Naive thymus-derived CD8-positive, alpha-beta T cell (primary cell): Measurements from ENCODE around the gene PKD1. TPM values are rescaled to one million over a fixed set of nuclear protein-coding genes. Genes with fewer than 3 reads are reported as not detected.
A peak's percentile ranks its signal among the peaks of the same experiment; 100 is the strongest.

Source experiments
- ATAC-seq, 2 donors: fragments of 150-1000 bp; cut with Tn5 transposase in 1 of 2; sonication (Bioruptor Pico), chemical (Tn5 transposase) in 1 of 2; 1 replicate in 1 of 2; 2 replicates in 1 of 2; pipeline ENCODE4 v1.10.0; 2021; ENCODE audit warnings: mild to moderate bottlenecking in 2 of 2, moderate library complexity in 2 of 2
- POLR2A ChIA-PET: fragments of 350-600 bp; sonication (Branson Sonifier 250); formaldehyde crosslinking; loops from one replicate; lab custom pipeline; 2021; ENCODE audit warnings: antibody characterized with exemption; lab: Charles Lee
- DNase-seq, 10 donors: peaks; one replicate each; pipeline versions ENCODE4 v3.0.0 to v3.0.0-alpha.2; 2020 to 2022
- H3K27ac Mint-ChIP-seq, 10 donors: one replicate each; pipeline ENCODE4 v1.8.0; 2020 to 2022; ENCODE audit warnings: mild to moderate bottlenecking in 10 of 10, mixed read lengths in 10 of 10, moderate library complexity in 4 of 10, inconsistent platforms in 1 of 10
- H3K27me3 Mint-ChIP-seq, 5 donors: one replicate each; pipeline ENCODE4 v1.8.0; 2021 to 2022; ENCODE audit warnings: mixed read lengths in 5 of 5
- H3K36me3 Mint-ChIP-seq, 3 donors: one replicate each; pipeline ENCODE4 v1.8.0; 2020 to 2022; ENCODE audit warnings: mixed read lengths in 3 of 3, mild to moderate bottlenecking in 2 of 3, inconsistent platforms in 1 of 3
- H3K4me1 Mint-ChIP-seq, 4 donors: one replicate each; pipeline ENCODE4 v1.8.0; 2021 to 2022; ENCODE audit warnings: mixed read lengths in 4 of 4
- H3K4me3 Mint-ChIP-seq, 10 donors: one replicate each; pipeline ENCODE4 v1.8.0; 2020 to 2022; ENCODE audit warnings: mild to moderate bottlenecking in 10 of 10, mixed read lengths in 10 of 10, moderate library complexity in 6 of 10, inconsistent platforms in 1 of 10
- H3K9me3 Mint-ChIP-seq, 9 donors: one replicate each; pipeline ENCODE4 v1.8.0; 2020 to 2022; ENCODE audit warnings: mixed read lengths in 9 of 9, mild to moderate bottlenecking in 3 of 9, inconsistent platforms in 1 of 9, moderate library complexity in 1 of 9
- polyA plus RNA-seq, 3 donors: library from polyadenylated mRNA; unstranded; fragments of 300-500 nt; fragmentation: Illumina TruSeq; gene quantifications; one replicate each; pipeline ENCODE4 v1.2.3, GENCODE V29; 2021
- total RNA-seq, 8 experiments: library from RNA in 2 of 8; stranded (reverse) in 2 of 8; gene quantifications; one replicate each; pipeline ENCODE4 v1.2.3 and lab custom pipeline; 2021 to 2026

PKD1 gene
- total and polyA plus RNA-seq, 5 experiments from 2014 or later: 3.5 to 134 (median 9.9) TPM

DNA sequence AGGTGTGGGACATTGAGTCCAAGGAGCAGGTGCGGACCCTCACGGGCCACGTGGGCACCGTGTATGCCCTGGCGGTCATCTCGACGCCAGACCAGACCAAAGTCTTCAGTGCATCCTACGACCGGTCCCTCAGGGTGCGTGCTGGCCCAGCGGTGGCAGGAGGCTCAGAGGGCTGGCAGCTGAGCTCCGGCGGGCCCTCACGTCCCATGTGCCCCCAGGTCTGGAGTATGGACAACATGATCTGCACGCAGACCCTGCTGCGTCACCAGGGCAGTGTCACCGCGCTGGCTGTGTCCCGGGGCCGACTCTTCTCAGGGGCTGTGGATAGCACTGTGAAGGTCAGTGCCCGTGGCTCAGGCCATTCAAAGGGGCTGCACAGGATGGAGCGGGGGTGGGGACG lies 40.3 kb upstream of the PKD1 start:
- no peaks in the 10 kb centered on the region for H3K4me1 Mint-ChIP-seq
- no peaks in the 10 kb centered on the region for H3K27me3 Mint-ChIP-seq
- H3K9me3 Mint-ChIP-seq: no peaks in the 10 kb centered on the region
- H3K36me3 Mint-ChIP-seq: peaks cover 0 to 18% (median 1%) of the 10 kb centered on the region in 3 donors
- DNase-seq: no peak
- H3K27ac Mint-ChIP-seq: no peak overlapping the region
- POLR2A ChIA-PET: no interaction called here
- no peak for ATAC-seq
- H3K4me3 Mint-ChIP-seq: no peak overlapping the region

DNA sequence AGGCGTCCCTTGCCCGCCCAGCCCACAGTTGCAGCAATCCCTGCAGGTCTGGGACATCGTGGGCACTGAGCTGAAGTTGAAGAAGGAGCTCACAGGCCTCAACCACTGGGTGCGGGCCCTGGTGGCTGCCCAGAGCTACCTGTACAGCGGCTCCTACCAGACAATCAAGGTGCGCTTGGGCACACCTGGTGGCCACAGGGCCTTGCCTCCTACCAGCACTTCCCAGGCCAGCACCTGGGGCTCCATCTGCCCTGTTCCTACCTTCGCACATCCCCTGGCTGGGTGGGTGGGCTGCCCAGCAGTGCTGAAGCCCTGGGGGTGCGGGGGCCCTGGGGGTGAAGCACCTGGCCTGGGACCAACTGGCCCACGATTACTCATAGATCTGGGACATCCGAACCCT lies 39.8 kb upstream of the PKD1 start:
- Mint-ChIP-seq H3K27me3 (no peaks in the 10 kb centered on the region), H3K27ac (peak overlapping the region in 1 of 10 donors; percentile 29), H3K4me3 (no peak overlapping the region), H3K9me3 (no peaks in the 10 kb centered on the region), H3K36me3 (peaks cover 0 to 18% (median 1%) of the 10 kb centered on the region in 3 donors), H3K4me1 (no peaks in the 10 kb centered on the region)
- DNase-seq (no peak), ATAC-seq (no peak)
- POLR2A ChIA-PET: no interaction called here

DNA sequence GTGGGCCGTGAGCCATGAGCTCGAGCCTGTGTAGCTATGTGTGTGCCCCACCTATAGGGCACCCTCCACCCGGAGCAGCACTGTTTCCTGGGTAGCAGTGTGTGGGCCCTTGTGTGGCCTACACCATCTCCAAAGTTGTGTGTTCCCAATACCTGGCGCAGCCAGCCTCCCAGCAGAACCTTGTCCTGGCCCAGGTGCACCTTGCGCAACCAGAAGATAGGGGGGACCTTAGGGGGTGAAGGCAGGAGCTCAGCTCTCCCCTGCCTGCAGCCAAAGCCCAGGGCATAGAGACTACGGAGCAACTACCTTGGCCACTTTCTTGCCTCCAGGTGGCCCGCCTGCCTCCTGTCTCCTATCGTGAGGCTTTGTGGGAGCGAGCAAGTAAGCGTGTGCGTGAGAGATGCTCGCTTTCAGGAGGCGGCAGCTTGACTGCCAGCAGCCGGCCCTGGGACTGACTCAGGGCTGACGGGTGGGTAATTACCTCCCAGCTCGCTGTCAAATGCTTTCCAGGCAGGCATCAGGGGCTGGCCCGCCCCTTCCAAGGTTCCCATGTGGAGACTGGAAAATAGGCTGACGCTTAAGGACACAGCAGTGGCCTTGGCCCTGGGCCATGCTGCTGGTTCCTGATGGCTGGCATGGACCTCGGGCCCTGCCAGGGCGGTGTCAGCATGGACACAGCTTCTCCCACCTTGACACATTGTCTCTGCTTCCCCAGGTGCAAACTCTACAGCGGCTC lies 38.9 kb upstream of the PKD1 start:
- no peaks in the 10 kb centered on the region for H3K9me3 Mint-ChIP-seq
- DNase-seq (no peak), ATAC-seq (no peak)
- no peak overlapping the region for H3K27ac Mint-ChIP-seq
- H3K4me1 Mint-ChIP-seq: no peaks in the 10 kb centered on the region
- H3K4me3 Mint-ChIP-seq: no peak overlapping the region
- no peaks in the 10 kb centered on the region for H3K27me3 Mint-ChIP-seq
- peaks cover 0 to 18% (median 1%) of the 10 kb centered on the region in 3 donors for H3K36me3 Mint-ChIP-seq
- POLR2A ChIA-PET: interaction anchor here (1.2 kb wide), 1 partner anchor 19 kb away, joined by 3 read pairs; the partner anchor contains the start of gene TRAF7

DNA sequence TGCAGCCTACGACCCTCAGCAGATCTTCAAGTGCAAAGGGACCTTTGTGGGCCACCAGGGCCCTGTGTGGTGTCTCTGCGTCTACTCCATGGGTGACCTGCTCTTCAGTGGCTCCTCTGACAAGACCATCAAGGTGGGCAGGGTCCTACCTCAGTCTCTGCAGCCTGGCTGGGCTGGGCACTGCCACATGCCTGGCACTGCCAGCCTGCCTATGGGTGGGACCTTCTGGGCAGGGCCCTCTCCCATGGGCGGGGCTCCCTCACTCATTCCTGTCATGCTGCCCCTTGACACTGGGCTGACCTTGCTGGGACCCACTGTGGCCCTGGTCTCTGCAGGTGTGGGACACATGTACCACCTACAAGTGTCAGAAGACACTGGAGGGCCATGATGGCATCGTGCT lies 38.2 kb upstream of the PKD1 start:
- Mint-ChIP-seq H3K27me3 (no peaks in the 10 kb centered on the region), H3K4me1 (no peaks in the 10 kb centered on the region), H3K4me3 (no peak overlapping the region), H3K9me3 (no peaks in the 10 kb centered on the region), H3K36me3 (peaks cover 0 to 18% (median 1%) of the 10 kb centered on the region in 3 donors), H3K27ac (no peak overlapping the region)
- DNase-seq (no peak), ATAC-seq (no peak)
- POLR2A ChIA-PET: interaction anchor here (1.2 kb wide), 1 partner anchor 19 kb away, joined by 3 read pairs; the partner anchor contains the start of gene TRAF7

DNA sequence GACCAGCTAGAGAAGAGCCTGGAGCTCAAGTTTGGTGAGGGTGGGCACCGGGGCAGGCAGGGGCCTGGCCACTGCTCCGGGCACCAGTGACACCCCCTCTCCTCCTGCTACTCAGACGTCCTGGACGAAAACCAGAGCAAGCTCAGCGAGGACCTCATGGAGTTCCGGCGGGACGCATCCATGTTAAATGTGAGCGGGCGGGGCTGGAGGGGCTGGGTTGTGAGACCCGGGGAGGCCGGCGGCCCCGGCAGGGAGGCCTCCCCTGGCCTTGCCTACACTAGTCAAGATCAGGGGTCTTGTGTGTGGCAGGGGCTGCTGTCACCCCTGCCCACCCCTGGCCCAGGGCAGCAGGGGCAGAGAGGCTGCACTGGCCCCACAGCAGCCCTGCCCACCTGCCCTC lies 37.7 kb upstream of the PKD1 start:
- no peaks in the 10 kb centered on the region for H3K27me3 Mint-ChIP-seq
- peaks cover 0 to 18% (median 1%) of the 10 kb centered on the region in 3 donors for H3K36me3 Mint-ChIP-seq
- H3K27ac Mint-ChIP-seq: no peak overlapping the region
- H3K9me3 Mint-ChIP-seq: no peaks in the 10 kb centered on the region
- DNase-seq: no peak
- H3K4me1 Mint-ChIP-seq: no peaks in the 10 kb centered on the region
- no peak overlapping the region for H3K4me3 Mint-ChIP-seq
- POLR2A ChIA-PET: no interaction called here
- ATAC-seq: no peak

DNA sequence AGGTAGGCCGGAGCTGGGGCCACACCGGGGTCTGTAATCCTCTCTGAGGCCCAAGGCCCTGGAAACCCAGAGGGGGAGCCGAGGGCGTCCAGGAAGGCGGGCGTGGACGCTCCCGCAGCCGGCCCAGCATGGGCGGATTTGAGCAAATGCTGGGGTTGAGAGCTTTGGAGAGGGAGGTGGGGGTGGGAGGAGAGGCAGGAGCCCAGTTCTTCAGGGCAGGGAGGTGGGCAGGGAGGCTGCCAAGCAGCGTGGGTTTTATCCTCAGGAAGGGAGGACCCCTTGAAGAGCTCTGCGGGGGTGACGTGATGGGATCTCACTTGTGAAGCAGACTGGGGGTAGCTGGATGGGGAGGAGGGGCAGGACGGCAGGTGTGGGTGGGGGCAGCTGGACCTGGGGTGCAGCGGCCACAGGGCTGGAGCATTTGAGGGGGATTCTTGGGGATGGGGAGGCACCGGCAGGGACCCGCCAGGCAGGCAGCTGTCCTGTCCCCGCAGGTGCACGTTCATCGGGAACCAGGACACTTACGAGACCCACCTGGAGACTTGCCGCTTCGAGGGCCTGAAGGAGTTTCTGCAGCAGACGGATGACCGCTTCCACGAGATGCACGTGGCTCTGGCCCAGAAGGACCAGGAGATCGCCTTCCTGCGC lies 37.1 kb upstream of the PKD1 start:
- Mint-ChIP-seq H3K4me1 (no peaks in the 10 kb centered on the region), H3K4me3 (no peak overlapping the region), H3K36me3 (peaks cover 0 to 22% (median 1%) of the 10 kb centered on the region in 3 donors), H3K27ac (peak overlapping the region in 1 of 10 donors; percentile 59), H3K9me3 (no peaks in the 10 kb centered on the region), H3K27me3 (no peaks in the 10 kb centered on the region)
- POLR2A ChIA-PET: no interaction called here
- DNase-seq: no peak
- ATAC-seq: no peak

DNA sequence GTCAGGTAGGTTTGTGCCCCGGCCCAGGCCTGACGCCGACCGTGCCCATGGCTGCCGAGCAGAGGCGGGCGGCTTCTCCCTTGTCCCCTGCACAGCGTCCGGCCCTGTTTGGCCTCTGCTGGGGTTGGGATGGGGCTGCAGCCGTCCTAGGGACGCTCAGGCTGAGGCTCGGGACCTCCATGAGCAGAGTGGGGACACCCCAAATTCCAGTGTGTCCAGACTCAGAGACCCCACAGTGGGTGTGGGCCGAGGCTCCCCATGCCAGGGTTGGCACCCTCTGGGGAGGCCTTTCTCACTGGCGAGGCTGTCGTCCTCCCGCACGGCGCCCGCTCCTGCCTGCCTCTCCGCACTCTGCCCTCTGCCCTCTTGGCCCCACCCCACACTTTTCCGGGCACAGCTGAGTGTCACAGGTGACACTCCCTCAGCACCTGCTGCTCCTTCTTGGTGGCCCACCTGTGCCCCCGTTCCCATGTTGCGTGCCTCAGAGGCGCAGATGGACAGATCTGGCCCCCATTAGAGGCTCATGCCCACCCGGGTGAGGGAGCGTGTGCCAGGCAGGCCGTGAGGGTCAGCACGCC lies 36.0 kb upstream of the PKD1 start:
- POLR2A ChIA-PET: no interaction called here
- peaks cover 0 to 22% (median 1%) of the 10 kb centered on the region in 3 donors for H3K36me3 Mint-ChIP-seq
- no peaks in the 10 kb centered on the region for H3K9me3 Mint-ChIP-seq
- ATAC-seq (no peak), DNase-seq (no peak)
- no peak overlapping the region for H3K4me3 Mint-ChIP-seq
- no peaks in the 10 kb centered on the region for H3K4me1 Mint-ChIP-seq
- no peaks in the 10 kb centered on the region for H3K27me3 Mint-ChIP-seq
- no peak overlapping the region for H3K27ac Mint-ChIP-seq

DNA sequence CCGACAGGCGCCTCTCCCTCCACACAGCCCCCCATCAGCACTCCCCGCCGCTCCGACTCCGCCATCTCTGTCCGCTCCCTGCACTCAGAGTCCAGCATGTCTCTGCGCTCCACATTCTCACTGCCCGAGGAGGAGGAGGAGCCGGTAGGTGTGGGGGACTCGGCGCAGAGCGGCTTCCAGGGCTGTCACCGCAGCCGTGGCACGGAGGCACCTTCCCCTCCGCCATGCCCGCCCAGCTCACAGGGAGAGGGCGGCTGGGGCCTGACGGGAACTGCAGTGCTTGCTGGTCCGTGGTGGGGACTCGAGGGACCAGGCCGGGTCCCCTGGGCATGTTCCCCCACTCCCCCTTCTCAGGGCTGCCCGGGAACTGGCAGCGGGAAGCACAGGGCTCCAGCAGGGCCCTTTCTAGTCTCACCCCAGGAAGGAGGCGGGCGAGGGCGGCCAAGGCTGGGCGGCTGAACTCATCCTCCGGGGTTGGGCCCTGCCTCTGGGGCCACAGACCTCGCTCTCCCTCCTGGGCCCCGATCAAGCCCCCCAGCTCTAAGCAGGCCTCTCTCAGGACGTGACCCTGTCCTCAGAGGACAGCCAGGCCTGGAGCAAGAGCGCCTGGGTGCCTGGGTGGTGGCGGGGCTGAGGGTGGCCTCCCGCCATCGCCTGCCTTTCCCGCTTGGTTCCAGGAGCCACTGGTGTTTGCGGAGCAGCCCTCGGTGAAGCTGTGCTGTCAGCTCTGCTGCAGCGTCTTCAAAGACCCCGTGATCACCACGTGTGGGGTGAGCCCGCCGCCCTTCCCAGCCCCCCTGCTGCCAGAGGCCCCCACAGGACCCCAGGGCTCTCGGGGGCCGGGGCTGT lies 35.1 kb upstream of the PKD1 start:
- peaks cover 0 to 21% (median under 1%) of the 10 kb centered on the region in 3 donors for H3K36me3 Mint-ChIP-seq
- no peak overlapping the region for H3K27ac Mint-ChIP-seq
- no peak for DNase-seq
- no peak overlapping the region for H3K4me3 Mint-ChIP-seq
- ATAC-seq: no peak
- H3K27me3 Mint-ChIP-seq: no peaks in the 10 kb centered on the region
- H3K4me1 Mint-ChIP-seq: no peaks in the 10 kb centered on the region
- no peaks in the 10 kb centered on the region for H3K9me3 Mint-ChIP-seq
- POLR2A ChIA-PET: no interaction called here

DNA sequence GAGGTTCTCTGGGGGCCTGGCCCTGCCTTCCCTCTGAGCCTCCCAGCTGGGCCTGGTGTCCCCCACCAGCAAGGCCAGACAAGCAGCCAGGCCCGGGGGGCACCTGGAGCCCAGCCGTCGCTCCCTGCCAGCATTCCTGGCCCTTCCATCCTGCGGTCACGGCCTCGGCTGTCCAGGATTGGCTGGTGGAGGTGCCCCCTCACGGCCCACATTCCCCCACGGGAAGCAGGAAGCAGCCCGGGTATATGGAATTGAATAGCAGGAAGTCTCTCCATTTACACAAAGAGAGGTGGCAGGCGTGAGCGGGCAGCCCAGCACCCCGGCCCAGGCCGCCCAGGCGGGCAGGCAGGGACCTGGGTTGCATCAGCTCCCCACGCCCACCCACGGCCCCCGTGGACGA lies 34.4 kb upstream of the PKD1 start:
- no peak overlapping the region for H3K27ac Mint-ChIP-seq
- DNase-seq: no peak
- peaks cover 0 to 18% (median 0%) of the 10 kb centered on the region in 3 donors for H3K36me3 Mint-ChIP-seq
- no peak for ATAC-seq
- H3K4me1 Mint-ChIP-seq: no peaks in the 10 kb centered on the region
- POLR2A ChIA-PET: no interaction called here
- no peaks in the 10 kb centered on the region for H3K9me3 Mint-ChIP-seq
- no peaks in the 10 kb centered on the region for H3K27me3 Mint-ChIP-seq
- no peak overlapping the region for H3K4me3 Mint-ChIP-seq

DNA sequence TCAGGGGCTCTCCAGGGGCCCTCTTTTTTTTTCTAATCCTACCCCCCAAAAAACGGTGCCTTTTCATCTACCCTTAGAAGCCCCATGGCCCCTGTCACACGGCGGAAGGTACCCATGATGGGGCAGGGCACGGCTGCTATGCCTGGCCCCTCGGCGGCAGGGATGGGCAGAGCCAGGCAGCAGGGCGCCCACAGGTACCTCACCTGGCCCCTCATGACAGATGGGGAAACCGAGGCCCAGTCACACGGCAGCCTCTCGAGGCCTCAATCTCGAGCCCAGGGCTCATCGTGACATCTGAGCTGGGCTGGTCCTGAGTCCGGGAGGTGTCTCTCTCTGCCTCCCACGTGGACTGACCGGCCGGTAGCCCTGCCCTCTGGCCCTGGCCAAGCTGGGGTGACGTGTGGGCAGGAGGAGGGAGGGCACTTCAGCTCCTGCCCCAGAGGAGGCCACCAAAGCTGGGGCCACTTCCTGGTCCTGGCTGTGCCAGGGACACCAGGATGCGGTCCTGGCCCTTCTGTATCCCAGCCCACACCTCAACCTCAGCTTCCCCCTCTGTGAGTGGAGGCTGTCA lies 31.5 kb upstream of the PKD1 start:
- no peaks in the 10 kb centered on the region for H3K27me3 Mint-ChIP-seq
- no peak for DNase-seq
- POLR2A ChIA-PET: interaction anchor here (1.1 to 1.8 kb wide), 2 partner anchors 11 to 48 kb away, joined by 3 to 6 read pairs; partner anchors contain the start of gene TRAF7
- peak overlapping the region in 1 of 10 donors; percentile 61 for H3K27ac Mint-ChIP-seq
- no peak for ATAC-seq
- H3K4me3 Mint-ChIP-seq: no peak overlapping the region
- H3K4me1 Mint-ChIP-seq: peaks cover 0 to 2% (median 0%) of the 10 kb centered on the region in 4 donors
- H3K9me3 Mint-ChIP-seq: no peaks in the 10 kb centered on the region
- H3K36me3 Mint-ChIP-seq: peaks cover 0 to 7% (median 0%) of the 10 kb centered on the region in 3 donors

DNA sequence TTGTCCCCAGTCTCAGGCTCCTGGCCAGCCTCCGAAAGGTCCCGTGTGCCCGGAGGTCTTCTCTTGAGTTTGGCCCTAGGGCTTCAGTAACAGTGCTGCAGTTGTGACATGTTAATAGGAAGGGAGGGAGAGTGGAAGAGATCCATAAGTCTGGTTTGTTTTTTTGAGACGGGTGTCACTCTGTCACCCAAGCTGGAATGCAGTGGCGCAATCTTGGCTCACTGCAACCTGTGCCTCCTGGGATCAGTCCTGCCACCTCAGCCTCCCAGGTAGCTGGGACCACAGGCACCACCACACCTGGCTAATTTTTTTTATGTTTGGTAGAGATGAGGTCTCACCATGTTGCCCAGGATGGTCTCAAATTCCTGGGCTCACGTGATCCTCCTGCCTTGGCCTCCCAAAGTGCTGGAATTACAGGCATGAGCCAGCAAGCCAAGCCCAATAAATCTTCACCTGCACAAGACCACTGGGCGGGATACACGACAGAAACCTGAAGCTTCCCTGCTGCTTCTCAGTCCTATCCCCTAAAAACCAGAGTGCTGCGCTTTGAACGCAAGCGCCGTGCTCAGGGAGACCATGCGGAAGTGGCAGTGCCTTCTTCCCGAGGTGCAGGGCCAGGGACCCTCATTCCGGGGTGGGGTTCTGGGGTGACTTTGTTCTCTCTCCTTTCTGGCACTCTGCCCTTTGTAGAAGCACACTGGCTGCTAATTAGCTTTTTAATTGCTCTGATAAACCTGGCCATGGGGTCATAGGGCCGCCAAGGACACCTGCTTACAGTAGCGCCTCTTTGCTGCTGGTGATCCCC lies 30.8 kb upstream of the PKD1 start:
- POLR2A ChIA-PET: no interaction called here
- ATAC-seq: no peak
- DNase-seq: no peak
- Mint-ChIP-seq H3K4me1 (peaks cover 0 to 5% (median 1%) of the 10 kb centered on the region in 4 donors), H3K27me3 (no peaks in the 10 kb centered on the region), H3K4me3 (no peak overlapping the region), H3K36me3 (peaks cover 0 to 7% (median 0%) of the 10 kb centered on the region in 3 donors), H3K9me3 (no peaks in the 10 kb centered on the region), H3K27ac (peak overlapping the region in 3 of 10 donors; percentile 51 to 71 (median 62))
